Neutrophil (primary cell): Measurements from ENCODE around the gene WAC.

Experiments
- H3K27ac ChIP-seq: fragments of 200-600 bp; sonication (generic); 2 replicates; pipeline ENCODE4 v1.5.1; 2016; ENCODE audit warnings: mild to moderate bottlenecking, moderate library complexity
- H3K27me3 ChIP-seq: fragments of 200-600 bp; sonication (generic); 2 replicates; pipeline ENCODE4 v1.6.0; 2016; ENCODE audit warnings: mild to moderate bottlenecking
- H3K36me3 ChIP-seq: fragments of 200-600 bp; sonication (generic); 2 replicates; pipeline ENCODE4 v1.5.1; 2017
- H3K4me1 ChIP-seq, 2 experiments: fragments of 200-600 bp in 1 of 2; sonication (generic) in 1 of 2; 1 replicate in 1 of 2; 2 replicates in 1 of 2; pipeline versions ENCODE4 v1.5.1 to v1.6.1; 2013 to 2016; ENCODE audit warnings: low read depth in 1 of 2, low read length in 1 of 2, mild to moderate bottlenecking in 1 of 2, moderate library complexity in 1 of 2; ENCODE audit not compliant: control insufficient read depth in 1 of 2, insufficient read depth in 1 of 2
- H3K4me3 ChIP-seq, 2 experiments: fragments of 200-600 bp in 1 of 2; sonication (generic) in 1 of 2; 1 replicate in 1 of 2; 2 replicates in 1 of 2; pipeline ENCODE4 v1.5.1; 2013 to 2016; ENCODE audit warnings: low read depth in 1 of 2, low read length in 1 of 2, mild to moderate bottlenecking in 1 of 2, moderate library complexity in 1 of 2
- H3K9me3 ChIP-seq: fragments of 200-600 bp; sonication (generic); 2 replicates; pipeline ENCODE4 v1.5.1; 2016
- TF ChIP-seq, protein P1 (sequence below): fragments of 200-600 bp; sonication (generic); IDR thresholded peaks from 2 replicates; pipeline ENCODE4 v1.5.1; 2016; ENCODE audit warnings: antibody characterized with exemption

The WAC gene

DNA sequence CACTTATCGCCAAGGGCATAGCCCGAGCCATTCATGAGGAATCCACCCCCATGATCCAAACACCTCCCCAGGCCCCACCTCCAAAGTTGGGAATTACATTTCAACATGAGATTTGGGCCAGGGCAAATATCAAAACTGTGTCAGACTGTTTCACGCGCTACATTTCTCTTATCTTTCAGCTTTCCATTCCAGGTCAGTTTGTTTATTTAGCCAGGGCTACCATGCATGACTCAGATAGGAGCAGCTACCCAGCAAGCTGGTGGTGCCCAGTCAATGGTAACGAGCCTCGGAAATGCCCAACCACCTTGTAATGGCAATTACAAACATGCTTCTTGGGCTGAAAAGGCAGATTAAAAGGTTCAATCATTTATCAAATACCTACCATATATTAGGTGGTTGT, 100.8 kb downstream of the WAC start:
- Histone ChIP-seq H3K27me3 (peaks cover 23% of the 10 kb centered on the region), H3K4me3 (no peak overlapping the region), H3K36me3 (no peaks in the 10 kb centered on the region), H3K9me3 (no peaks in the 10 kb centered on the region), H3K27ac (no peak overlapping the region), H3K4me1 (no peaks in the 10 kb centered on the region)
- TF ChIP-seq, protein P1, sequence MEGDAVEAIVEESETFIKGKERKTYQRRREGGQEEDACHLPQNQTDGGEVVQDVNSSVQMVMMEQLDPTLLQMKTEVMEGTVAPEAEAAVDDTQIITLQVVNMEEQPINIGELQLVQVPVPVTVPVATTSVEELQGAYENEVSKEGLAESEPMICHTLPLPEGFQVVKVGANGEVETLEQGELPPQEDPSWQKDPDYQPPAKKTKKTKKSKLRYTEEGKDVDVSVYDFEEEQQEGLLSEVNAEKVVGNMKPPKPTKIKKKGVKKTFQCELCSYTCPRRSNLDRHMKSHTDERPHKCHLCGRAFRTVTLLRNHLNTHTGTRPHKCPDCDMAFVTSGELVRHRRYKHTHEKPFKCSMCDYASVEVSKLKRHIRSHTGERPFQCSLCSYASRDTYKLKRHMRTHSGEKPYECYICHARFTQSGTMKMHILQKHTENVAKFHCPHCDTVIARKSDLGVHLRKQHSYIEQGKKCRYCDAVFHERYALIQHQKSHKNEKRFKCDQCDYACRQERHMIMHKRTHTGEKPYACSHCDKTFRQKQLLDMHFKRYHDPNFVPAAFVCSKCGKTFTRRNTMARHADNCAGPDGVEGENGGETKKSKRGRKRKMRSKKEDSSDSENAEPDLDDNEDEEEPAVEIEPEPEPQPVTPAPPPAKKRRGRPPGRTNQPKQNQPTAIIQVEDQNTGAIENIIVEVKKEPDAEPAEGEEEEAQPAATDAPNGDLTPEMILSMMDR = no peak

GRCh38 chr10:28637346-28637745, 104.4 kb downstream of the WAC start:
- no peak overlapping the region for H3K4me3 ChIP-seq
- TF ChIP-seq, protein P1 = no peak
- H3K4me1 ChIP-seq = no peaks in the 10 kb centered on the region
- H3K9me3 ChIP-seq = no peaks in the 10 kb centered on the region
- H3K27ac ChIP-seq = no peak overlapping the region
- no peaks in the 10 kb centered on the region for H3K36me3 ChIP-seq
- H3K27me3 ChIP-seq = peaks cover 22% of the 10 kb centered on the region

DNA sequence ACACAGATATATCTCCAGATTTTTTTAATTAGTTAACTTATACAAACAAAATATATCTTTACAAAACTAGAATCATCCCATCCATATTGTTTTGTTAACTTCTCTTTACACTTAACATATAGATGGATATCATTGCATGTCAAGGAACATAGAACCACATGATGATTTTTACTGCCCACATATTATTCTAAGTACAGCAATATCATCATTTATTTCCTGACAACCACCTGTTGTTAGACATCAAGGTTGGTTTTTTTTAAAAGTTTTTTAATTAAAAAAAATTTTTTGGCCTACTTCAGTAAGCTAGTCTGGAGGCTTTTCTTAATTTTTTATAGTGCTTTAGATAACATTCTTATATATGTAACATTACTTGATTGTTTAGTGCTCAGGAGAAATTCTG, 105.5 kb downstream of the WAC start:
- TF ChIP-seq, protein P1 = no peak
- H3K4me1 ChIP-seq = no peaks in the 10 kb centered on the region

GRCh38 chr10:28640551-28640950, 107.6 kb downstream of the WAC start:
- H3K4me1 ChIP-seq = no peaks in the 10 kb centered on the region
- no peaks in the 10 kb centered on the region for H3K9me3 ChIP-seq
- no peak overlapping the region for H3K4me3 ChIP-seq
- H3K36me3 ChIP-seq = no peaks in the 10 kb centered on the region
- TF ChIP-seq, protein P1 = no peak
- H3K27me3 ChIP-seq = peaks cover 17% of the 10 kb centered on the region
- H3K27ac ChIP-seq = no peak overlapping the region

More for the DNA sequence above, 105.5 kb downstream of the WAC start:
- Histone ChIP-seq H3K27ac (no peak overlapping the region), H3K36me3 (no peaks in the 10 kb centered on the region), H3K4me3 (no peak overlapping the region), H3K27me3 (peaks cover 22% of the 10 kb centered on the region), H3K9me3 (no peaks in the 10 kb centered on the region)

GRCh38 chr10:28644647-28645046, 111.7 kb downstream of the WAC start:
- no peak overlapping the region for H3K27ac ChIP-seq
- TF ChIP-seq, protein P1 = no peak
- H3K4me3 ChIP-seq = no peak overlapping the region
- peaks cover 26% of the 10 kb centered on the region for H3K27me3 ChIP-seq
- H3K9me3 ChIP-seq = no peaks in the 10 kb centered on the region
- H3K4me1 ChIP-seq = no peaks in the 10 kb centered on the region
- H3K36me3 ChIP-seq = no peaks in the 10 kb centered on the region

- H3K4me3 ChIP-seq = no peak overlapping the region
- TF ChIP-seq, protein P1 = no peak
- H3K36me3 ChIP-seq = no peaks in the 10 kb centered on the region
- no peaks in the 10 kb centered on the region for H3K4me1 ChIP-seq
- no peaks in the 10 kb centered on the region for H3K9me3 ChIP-seq
- no peak overlapping the region for H3K27ac ChIP-seq
- peaks cover 9% of the 10 kb centered on the region for H3K27me3 ChIP-seq
These were observed 119.2 kb downstream of the WAC start for GRCh38 chr10:28652106-28652505.
